ENCODE measurements around the gene KRT79.

Gene KRT79

GRCh38 chr12:52817699-52818238 lies 16.3 kb downstream of the KRT79 start:
- DNase-seq, result no peak

- no peak for DNase-seq
Observed at GRCh38 chr12:52817003-52817698, 17.0 kb downstream of the KRT79 start.

GRCh38 chr12:52815676-52816588 lies 18.2 kb downstream of the KRT79 start:
- DNase-seq, result no peak

- no peak for DNase-seq
Observed at GRCh38 chr12:52815161-52815560, 18.9 kb downstream of the KRT79 start.

GRCh38 chr12:52814710-52815155 lies 19.4 kb downstream of the KRT79 start:
- DNase-seq, result no peak

- peak; percentile 38 for DNase-seq
Observed at GRCh38 chr12:52813885-52814709, 20.0 kb downstream of the KRT79 start, which contains the start of gene KRT4. TSS of gene KRT4 (minus strand) at chr12:52814116. CDS start at chr12:52814058, 58 bp downstream.

GRCh38 chr12:52813203-52813819 lies 20.8 kb downstream of the KRT79 start:
- DNase-seq, result no peak

GRCh38 chr12:52812749-52813148 lies 21.4 kb downstream of the KRT79 start:
- DNase-seq, result no peak

GRCh38 chr12:52812073-52812400 lies 22.1 kb downstream of the KRT79 start:
- no peak for DNase-seq

GRCh38 chr12:52811191-52812072 lies 22.7 kb downstream of the KRT79 start:
- no peak for DNase-seq

- no peak for DNase-seq
Observed at GRCh38 chr12:52810554-52810953, 23.6 kb downstream of the KRT79 start.

GRCh38 chr12:52809166-52809565 lies 24.9 kb downstream of the KRT79 start:
- no peak for DNase-seq

GRCh38 chr12:52808573-52809160 lies 25.4 kb downstream of the KRT79 start:
- no peak for DNase-seq

- DNase-seq, result no peak
Observed at GRCh38 chr12:52807544-52808470, 26.3 kb downstream of the KRT79 start.

- DNase-seq, result no peak
Observed at GRCh38 chr12:52806821-52807543, 27.1 kb downstream of the KRT79 start.

- no peak for DNase-seq
Observed at GRCh38 chr12:52806169-52806811, 27.8 kb downstream of the KRT79 start.

GRCh38 chr12:52805739-52806138 lies 28.4 kb downstream of the KRT79 start:
- no peak for DNase-seq

GRCh38 chr12:52805000-52805399 lies 29.1 kb downstream of the KRT79 start:
- DNase-seq, result no peak

- no peak for DNase-seq
Observed at GRCh38 chr12:52802442-52802841, 31.7 kb downstream of the KRT79 start.

Data from SHP77 treated with DMSO at 0.1 percent for 48 hours (cell line).